WTC11 (cell line): Measurements from ENCODE around the gene DTWD2. TPM values are rescaled to one million over a fixed set of nuclear protein-coding genes. Genes with fewer than 3 reads are reported as not detected.
"Not testable (repeated sequence)": the region's sequence is repeated elsewhere in the genome, so short reads cannot be mapped to it uniquely, and the experiment has no call there.

ENCODE experiments used
- ATAC-seq: fragments of 200-7000 bp; cut with Tn5 transposase; 2 replicates; pipeline ENCODE4 v1.10.0; 2021; ENCODE audit warnings: mild to moderate bottlenecking, moderate library complexity
- CTCF ChIA-PET: fragments of 300-600 bp; sonication (Branson Sonifier 250); formaldehyde crosslinking; loops from one replicate; lab custom pipeline; 2021; ENCODE audit warnings: antibody characterized with exemption; lab: Charles Lee
- POLR2A ChIA-PET: fragments of 350-600 bp; sonication (Branson Sonifier 250); formaldehyde crosslinking; loops from one replicate; lab custom pipeline; 2021; ENCODE audit warnings: antibody characterized with exemption; lab: Charles Lee
- DNase-seq: peaks from one replicate; pipeline ENCODE4 v3.0.0; 2021; ENCODE audit warnings: low spot score
- H3K27ac Mint-ChIP-seq: 2 replicates; pipeline ENCODE4 v1.8.0; 2021; ENCODE audit warnings: mixed read lengths
- H3K27me3 Mint-ChIP-seq: 2 replicates; pipeline ENCODE4 v1.8.0; 2021; ENCODE audit warnings: low read depth, mild to moderate bottlenecking, moderate library complexity, mixed read lengths
- H3K36me3 Mint-ChIP-seq: 2 replicates; pipeline ENCODE4 v1.8.0; 2021; ENCODE audit warnings: mixed read lengths
- H3K4me1 Mint-ChIP-seq: 2 replicates; pipeline ENCODE4 v1.8.0; 2022; ENCODE audit warnings: mixed read lengths
- H3K4me3 Mint-ChIP-seq: 2 replicates; pipeline ENCODE4 v1.8.0; 2021; ENCODE audit warnings: mild to moderate bottlenecking, moderate library complexity, mixed read lengths
- H3K9me3 Mint-ChIP-seq: 2 replicates; pipeline ENCODE4 v1.8.0; 2021; ENCODE audit warnings: mixed read lengths
- CDX4 ChIP-seq: fragments of 250-450 bp; sonication (Bioruptor Pico); IDR thresholded peaks from 2 replicates; pipeline ENCODE4 v1.9.0; 2021; ENCODE audit warnings: moderate library complexity, mild to moderate bottlenecking, inconsistent platforms, borderline replicate concordance
- E2F1 ChIP-seq: sonication (generic); formaldehyde crosslinking; IDR thresholded peaks from 2 replicates; pipeline ENCODE4 v1.8.0; 2022; ENCODE audit warnings: mild to moderate bottlenecking, missing genetic modification reagents
- FOXP1 ChIP-seq: sonication (generic); formaldehyde crosslinking; IDR thresholded peaks from 2 replicates; pipeline ENCODE4 v1.8.0; 2022; ENCODE audit warnings: missing genetic modification reagents, mild to moderate bottlenecking, moderate library complexity, borderline replicate concordance
- GABPB1 ChIP-seq: sonication (generic); formaldehyde crosslinking; IDR thresholded peaks from 2 replicates; pipeline ENCODE4 v1.8.1; 2023; ENCODE audit warnings: mild to moderate bottlenecking, missing genetic modification reagents
- GRHL2 ChIP-seq: fragments of 250-450 bp; sonication (Bioruptor Pico); IDR thresholded peaks from 2 replicates; pipeline ENCODE4 v1.8.0; 2022; ENCODE audit warnings: mild to moderate bottlenecking, moderate library complexity; ENCODE audit not compliant: insufficient replicate concordance, severe bottlenecking
- GTF2I ChIP-seq: fragments of 250-450 bp; sonication (Bioruptor Pico); conservative IDR thresholded peaks from 2 replicates; pipeline ENCODE4 v1.4.0; 2021; ENCODE audit warnings: mild to moderate bottlenecking
- IRF1 ChIP-seq: sonication (generic); formaldehyde crosslinking; IDR thresholded peaks from 2 replicates; pipeline ENCODE4 v1.8.0; 2023; ENCODE audit warnings: missing genetic modification reagents
- JUN ChIP-seq: sonication (generic); formaldehyde crosslinking; IDR thresholded peaks from 2 replicates; pipeline ENCODE4 v1.8.0; 2023; ENCODE audit warnings: mild to moderate bottlenecking, missing genetic modification reagents
- KAT7 ChIP-seq: sonication (generic); formaldehyde crosslinking; IDR thresholded peaks from 2 replicates; pipeline ENCODE4 v1.8.1; 2023; ENCODE audit warnings: missing genetic modification reagents, mild to moderate bottlenecking, borderline replicate concordance
- MYBL2 ChIP-seq: sonication (generic); formaldehyde crosslinking; IDR thresholded peaks from 2 replicates; pipeline ENCODE4 v1.8.1; 2023; ENCODE audit warnings: mild to moderate bottlenecking, moderate library complexity, missing genetic modification reagents
- NFE2L1 ChIP-seq: sonication (generic); formaldehyde crosslinking; IDR thresholded peaks from 2 replicates; pipeline ENCODE4 v1.8.1; 2023; ENCODE audit warnings: missing genetic modification reagents
- NFYB ChIP-seq: sonication (generic); formaldehyde crosslinking; conservative IDR thresholded peaks from 2 replicates; pipeline ENCODE4 v1.8.0; 2022; ENCODE audit warnings: low read depth, missing genetic modification reagents
- NR1H2 ChIP-seq: sonication (generic); formaldehyde crosslinking; IDR thresholded peaks from 2 replicates; pipeline ENCODE4 v1.9.0; 2021; ENCODE audit warnings: mild to moderate bottlenecking, moderate library complexity, missing genetic modification reagents
- SMAD3 ChIP-seq: sonication (generic); formaldehyde crosslinking; IDR thresholded peaks from 2 replicates; pipeline ENCODE4 v1.8.0; 2022; ENCODE audit warnings: missing genetic modification reagents, mild to moderate bottlenecking, borderline replicate concordance
- TCF7 ChIP-seq: sonication (generic); formaldehyde crosslinking; IDR thresholded peaks from 2 replicates; pipeline ENCODE4 v1.8.0; 2022; ENCODE audit warnings: mild to moderate bottlenecking, low read depth, missing genetic modification reagents, moderate library complexity
- USF1 ChIP-seq: sonication (generic); formaldehyde crosslinking; IDR thresholded peaks from 2 replicates; pipeline ENCODE4 v1.8.0; 2022; ENCODE audit warnings: mild to moderate bottlenecking, missing genetic modification reagents
- ZNF121 ChIP-seq: sonication (generic); formaldehyde crosslinking; IDR thresholded peaks from 2 replicates; pipeline ENCODE4 v1.8.0; 2023; ENCODE audit warnings: missing genetic modification reagents
- ZNF232 ChIP-seq: sonication (generic); formaldehyde crosslinking; IDR thresholded peaks from 2 replicates; pipeline ENCODE4 v1.8.0; 2022; ENCODE audit warnings: mild to moderate bottlenecking, missing genetic modification reagents
- ZNF423 ChIP-seq: fragments of 250-450 bp; sonication (Bioruptor Pico); IDR thresholded peaks from 2 replicates; pipeline ENCODE4 v2.1.2; 2022; ENCODE audit warnings: mild to moderate bottlenecking, moderate library complexity
- total RNA-seq: library from RNA; stranded (reverse); gene quantifications from 3 replicates; pipeline ENCODE4 v1.2.3, GENCODE V29; 2021
- TF ChIP-seq, protein P1 (sequence below): sonication (generic); formaldehyde crosslinking; IDR thresholded peaks from 2 replicates; pipeline ENCODE4 v1.8.1; 2023; ENCODE audit warnings: mild to moderate bottlenecking, moderate library complexity, missing genetic modification reagents
- TF ChIP-seq, protein P2 (sequence below): sonication (generic); formaldehyde crosslinking; IDR thresholded peaks from 2 replicates; pipeline ENCODE4 v1.8.0; 2022; ENCODE audit warnings: mild to moderate bottlenecking, missing genetic modification reagents

DTWD2 gene
- total RNA-seq, 1 experiment from 2014 or later, result 13.1 TPM

GRCh38 chr5:118857700-118858099 is 130.6 kb downstream of the DTWD2 start:
- TF ChIP-seq ZNF232 (CRISPR knock-in tag) (no peak), NR1H2 (no peak), MYBL2 (CRISPR knock-in tag) (no peak), SMAD3 (CRISPR knock-in tag) (no peak), IRF1 (CRISPR knock-in tag) (no peak), CDX4 (CRISPR knock-in tag) (no peak), FOXP1 (no peak), JUN (no peak), ZNF121 (CRISPR knock-in tag) (no peak), ZNF423 (CRISPR knock-in tag) (no peak), GTF2I (CRISPR knock-in tag) (no peak), USF1 (CRISPR knock-in tag) (no peak), NFE2L1 (no peak), NFYB (CRISPR knock-in tag) (no peak), TCF7 (CRISPR knock-in tag) (no peak), GRHL2 (CRISPR knock-in tag) (no peak), E2F1 (CRISPR knock-in tag) (no peak), KAT7 (CRISPR knock-in tag) (no peak)
- TF ChIP-seq, protein P1, sequence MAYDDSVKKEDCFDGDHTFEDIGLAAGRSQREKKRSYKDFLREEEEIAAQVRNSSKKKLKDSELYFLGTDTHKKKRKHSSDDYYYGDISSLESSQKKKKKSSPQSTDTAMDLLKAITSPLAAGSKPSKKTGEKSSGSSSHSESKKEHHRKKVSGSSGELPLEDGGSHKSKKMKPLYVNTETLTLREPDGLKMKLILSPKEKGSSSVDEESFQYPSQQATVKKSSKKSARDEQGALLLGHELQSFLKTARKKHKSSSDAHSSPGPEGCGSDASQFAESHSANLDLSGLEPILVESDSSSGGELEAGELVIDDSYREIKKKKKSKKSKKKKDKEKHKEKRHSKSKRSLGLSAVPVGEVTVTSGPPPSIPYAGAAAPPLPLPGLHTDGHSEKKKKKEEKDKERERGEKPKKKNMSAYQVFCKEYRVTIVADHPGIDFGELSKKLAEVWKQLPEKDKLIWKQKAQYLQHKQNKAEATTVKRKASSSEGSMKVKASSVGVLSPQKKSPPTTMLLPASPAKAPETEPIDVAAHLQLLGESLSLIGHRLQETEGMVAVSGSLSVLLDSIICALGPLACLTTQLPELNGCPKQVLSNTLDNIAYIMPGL (CRISPR knock-in tag), result no peak
- TF ChIP-seq, protein P2, sequence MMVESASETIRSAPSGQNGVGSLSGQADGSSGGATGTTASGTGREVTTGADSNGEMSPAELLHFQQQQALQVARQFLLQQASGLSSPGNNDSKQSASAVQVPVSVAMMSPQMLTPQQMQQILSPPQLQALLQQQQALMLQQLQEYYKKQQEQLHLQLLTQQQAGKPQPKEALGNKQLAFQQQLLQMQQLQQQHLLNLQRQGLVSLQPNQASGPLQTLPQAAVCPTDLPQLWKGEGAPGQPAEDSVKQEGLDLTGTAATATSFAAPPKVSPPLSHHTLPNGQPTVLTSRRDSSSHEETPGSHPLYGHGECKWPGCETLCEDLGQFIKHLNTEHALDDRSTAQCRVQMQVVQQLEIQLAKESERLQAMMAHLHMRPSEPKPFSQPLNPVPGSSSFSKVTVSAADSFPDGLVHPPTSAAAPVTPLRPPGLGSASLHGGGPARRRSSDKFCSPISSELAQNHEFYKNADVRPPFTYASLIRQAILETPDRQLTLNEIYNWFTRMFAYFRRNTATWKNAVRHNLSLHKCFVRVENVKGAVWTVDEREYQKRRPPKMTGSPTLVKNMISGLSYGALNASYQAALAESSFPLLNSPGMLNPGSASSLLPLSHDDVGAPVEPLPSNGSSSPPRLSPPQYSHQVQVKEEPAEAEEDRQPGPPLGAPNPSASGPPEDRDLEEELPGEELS, result no peak
- ChIA-PET POLR2A (no interaction called here), CTCF (interaction anchor here (0.7 kb wide), 1 partner anchor 594 kb away, joined by 4 read pairs; no protein-coding TSS in a partner anchor)
- Mint-ChIP-seq H3K27ac (no peak overlapping the region), H3K27me3 (no peaks in the 10 kb centered on the region), H3K4me3 (no peak overlapping the region), H3K36me3 (peaks cover 2% of the 10 kb centered on the region; the same call in 1 of the 2 replicates), H3K4me1 (no peaks in the 10 kb centered on the region), H3K9me3 (peaks cover 8% of the 10 kb centered on the region)
- DNase-seq, result no peak
- no peak for ATAC-seq

DNA sequence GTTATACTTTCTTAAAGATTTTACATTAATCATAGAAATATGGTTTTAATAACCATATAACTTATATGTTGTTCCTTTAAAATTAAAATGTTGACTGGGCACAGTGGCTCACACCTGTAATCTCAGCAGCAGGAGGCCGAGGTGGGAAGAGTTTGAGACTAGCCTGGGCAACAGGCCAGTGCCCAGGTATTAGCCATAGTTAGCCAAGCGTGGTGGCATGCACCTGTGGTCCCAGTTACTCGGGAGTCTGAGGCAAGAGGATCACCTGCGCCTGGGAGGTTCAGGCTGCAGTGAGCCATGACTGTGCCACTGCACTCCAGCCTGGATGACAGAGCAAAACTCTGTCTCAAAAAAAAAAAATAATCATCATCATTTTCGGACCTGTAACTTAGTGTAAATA is 133.5 kb downstream of the DTWD2 start:
- POLR2A ChIA-PET, result no interaction called here

GRCh38 chr5:118851785-118852184 is 136.6 kb downstream of the DTWD2 start:
- CTCF ChIA-PET, H3K27me3 Mint-ChIP-seq, POLR2A ChIA-PET, H3K4me3 Mint-ChIP-seq, DNase-seq, H3K4me1 Mint-ChIP-seq, ATAC-seq, H3K27ac Mint-ChIP-seq: not testable (repeated sequence)
- Mint-ChIP-seq H3K36me3 (peaks cover 26% of the 10 kb centered on the region), H3K9me3 (peaks cover 31% of the 10 kb centered on the region)

More for the DNA sequence above, 133.5 kb downstream of the DTWD2 start:
- peaks cover 25% of the 10 kb centered on the region for H3K9me3 Mint-ChIP-seq
- H3K4me3 Mint-ChIP-seq, result no peak overlapping the region
- DNase-seq, result no peak
- no peak for ATAC-seq
- no peak overlapping the region for H3K27ac Mint-ChIP-seq
- peaks cover 16% of the 10 kb centered on the region for H3K36me3 Mint-ChIP-seq
- H3K27me3 Mint-ChIP-seq, result no peaks in the 10 kb centered on the region
- TF ChIP-seq GABPB1 (CRISPR knock-in tag), result no peak
- CTCF ChIA-PET, result no interaction called here
- H3K4me1 Mint-ChIP-seq, result no peaks in the 10 kb centered on the region

DNA sequence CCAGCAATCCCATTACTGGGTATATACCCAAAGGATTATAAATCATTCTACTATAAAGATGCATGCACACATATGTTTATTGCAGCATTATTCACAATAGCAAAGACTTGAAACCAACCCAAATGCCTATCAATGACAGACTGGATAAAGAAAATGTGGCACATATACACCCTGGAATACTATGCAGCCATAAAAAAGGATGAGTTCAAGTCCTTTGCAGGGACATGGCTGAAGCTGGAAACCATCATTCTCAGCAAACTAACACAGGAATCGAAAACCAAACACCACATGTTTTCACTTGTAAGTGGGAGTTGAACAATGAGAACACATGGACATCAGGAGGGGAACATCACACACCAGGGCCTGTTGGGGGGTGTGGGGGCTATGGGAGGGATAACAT is 138.8 kb downstream of the DTWD2 start:
- H3K27ac Mint-ChIP-seq, POLR2A ChIA-PET, H3K4me1 Mint-ChIP-seq, DNase-seq, CTCF ChIA-PET, H3K27me3 Mint-ChIP-seq, ATAC-seq, H3K4me3 Mint-ChIP-seq: not testable (repeated sequence)
- H3K36me3 Mint-ChIP-seq, result peaks cover 26% of the 10 kb centered on the region
- H3K9me3 Mint-ChIP-seq, result peaks cover 31% of the 10 kb centered on the region
